K562 (cell line): ENCODE results near the gene ZPR1.
"Not testable (repeated sequence)": the region's sequence is repeated elsewhere in the genome, so short reads cannot be mapped to it uniquely, and the experiment has no call there.

ENCODE experiments used
- CAMTA2 ChIP-seq: fragments of 250-450 bp; sonication (Bioruptor Pico); conservative IDR thresholded peaks from 2 replicates; pipeline ENCODE4 v1.5.1; 2022
- ZNF134 ChIP-seq: fragments of 250-450 bp; sonication (Bioruptor Pico); conservative IDR thresholded peaks from 2 replicates; pipeline ENCODE4 v1.4.0; 2020
- TF ChIP-seq, protein P1 (sequence below): fragments of 150-350 bp; conservative IDR thresholded peaks from 2 replicates; pipeline ENCODE4 v1.6.1; 2014; ENCODE audit warnings: low read length

DNA sequence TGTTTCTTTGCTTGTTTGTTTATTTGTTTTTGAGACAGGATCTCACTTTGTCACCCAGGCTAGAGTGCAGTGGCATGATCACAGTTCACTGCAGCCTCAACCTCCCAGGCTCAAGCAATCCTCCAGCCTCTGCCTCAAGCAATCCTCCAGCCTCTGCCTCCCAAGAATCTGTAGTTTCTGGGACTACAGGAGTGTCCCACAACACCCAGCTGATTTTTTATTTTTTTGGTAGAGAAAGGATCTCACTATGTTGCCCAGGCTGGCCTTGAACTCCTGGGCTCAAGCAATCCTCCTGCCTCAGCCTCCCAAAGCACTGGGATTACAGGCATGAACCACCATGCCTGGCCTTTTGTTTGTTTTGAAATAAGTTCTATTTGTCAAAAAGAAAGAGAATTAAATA is 13.8 kb upstream of the ZPR1 start:
- TF ChIP-seq CAMTA2; ZNF134 (CRISPR knock-in tag): not testable (repeated sequence)
- TF ChIP-seq, protein P1, sequence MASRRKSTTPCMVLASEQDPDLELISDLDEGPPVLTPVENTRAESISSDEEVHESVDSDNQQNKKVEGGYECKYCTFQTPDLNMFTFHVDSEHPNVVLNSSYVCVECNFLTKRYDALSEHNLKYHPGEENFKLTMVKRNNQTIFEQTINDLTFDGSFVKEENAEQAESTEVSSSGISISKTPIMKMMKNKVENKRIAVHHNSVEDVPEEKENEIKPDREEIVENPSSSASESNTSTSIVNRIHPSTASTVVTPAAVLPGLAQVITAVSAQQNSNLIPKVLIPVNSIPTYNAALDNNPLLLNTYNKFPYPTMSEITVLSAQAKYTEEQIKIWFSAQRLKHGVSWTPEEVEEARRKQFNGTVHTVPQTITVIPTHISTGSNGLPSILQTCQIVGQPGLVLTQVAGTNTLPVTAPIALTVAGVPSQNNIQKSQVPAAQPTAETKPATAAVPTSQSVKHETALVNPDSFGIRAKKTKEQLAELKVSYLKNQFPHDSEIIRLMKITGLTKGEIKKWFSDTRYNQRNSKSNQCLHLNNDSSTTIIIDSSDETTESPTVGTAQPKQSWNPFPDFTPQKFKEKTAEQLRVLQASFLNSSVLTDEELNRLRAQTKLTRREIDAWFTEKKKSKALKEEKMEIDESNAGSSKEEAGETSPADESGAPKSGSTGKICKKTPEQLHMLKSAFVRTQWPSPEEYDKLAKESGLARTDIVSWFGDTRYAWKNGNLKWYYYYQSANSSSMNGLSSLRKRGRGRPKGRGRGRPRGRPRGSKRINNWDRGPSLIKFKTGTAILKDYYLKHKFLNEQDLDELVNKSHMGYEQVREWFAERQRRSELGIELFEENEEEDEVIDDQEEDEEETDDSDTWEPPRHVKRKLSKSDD, result not testable (repeated sequence)
